ENCODE results near the gene PTPN14.
"Not testable (repeated sequence)": the region's sequence is repeated elsewhere in the genome, so short reads cannot be mapped to it uniquely, and the experiment has no call there.

- TF ChIP-seq, protein P1, sequence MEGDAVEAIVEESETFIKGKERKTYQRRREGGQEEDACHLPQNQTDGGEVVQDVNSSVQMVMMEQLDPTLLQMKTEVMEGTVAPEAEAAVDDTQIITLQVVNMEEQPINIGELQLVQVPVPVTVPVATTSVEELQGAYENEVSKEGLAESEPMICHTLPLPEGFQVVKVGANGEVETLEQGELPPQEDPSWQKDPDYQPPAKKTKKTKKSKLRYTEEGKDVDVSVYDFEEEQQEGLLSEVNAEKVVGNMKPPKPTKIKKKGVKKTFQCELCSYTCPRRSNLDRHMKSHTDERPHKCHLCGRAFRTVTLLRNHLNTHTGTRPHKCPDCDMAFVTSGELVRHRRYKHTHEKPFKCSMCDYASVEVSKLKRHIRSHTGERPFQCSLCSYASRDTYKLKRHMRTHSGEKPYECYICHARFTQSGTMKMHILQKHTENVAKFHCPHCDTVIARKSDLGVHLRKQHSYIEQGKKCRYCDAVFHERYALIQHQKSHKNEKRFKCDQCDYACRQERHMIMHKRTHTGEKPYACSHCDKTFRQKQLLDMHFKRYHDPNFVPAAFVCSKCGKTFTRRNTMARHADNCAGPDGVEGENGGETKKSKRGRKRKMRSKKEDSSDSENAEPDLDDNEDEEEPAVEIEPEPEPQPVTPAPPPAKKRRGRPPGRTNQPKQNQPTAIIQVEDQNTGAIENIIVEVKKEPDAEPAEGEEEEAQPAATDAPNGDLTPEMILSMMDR (IDR thresholded peaks at IDR 0.05): not testable (repeated sequence)
- TF ChIP-seq POLR2A (IDR thresholded peaks at IDR 0.05): not testable (repeated sequence)
Observed at GRCh38 chr1:214494179-214494578, 57.2 kb downstream of the PTPN14 start.
